GM18517 (cell line): ENCODE data around the gene SPTSSA.
"Not testable (repeated sequence)": the region's sequence is repeated elsewhere in the genome, so short reads cannot be mapped to it uniquely, and the experiment has no call there.

Experiments used
- ATAC-seq: cut with Tn5 transposase; IDR thresholded peaks from one replicate; pipeline ENCODE4 v1.9.1; 2021; ENCODE audit warnings: mild to moderate bottlenecking, moderate library complexity; ENCODE audit not compliant: unreplicated experiment

SPTSSA gene

GRCh38 chr14:34433957-34434356 is 28.1 kb downstream of the SPTSSA start:
- ATAC-seq, result no peak

DNA sequence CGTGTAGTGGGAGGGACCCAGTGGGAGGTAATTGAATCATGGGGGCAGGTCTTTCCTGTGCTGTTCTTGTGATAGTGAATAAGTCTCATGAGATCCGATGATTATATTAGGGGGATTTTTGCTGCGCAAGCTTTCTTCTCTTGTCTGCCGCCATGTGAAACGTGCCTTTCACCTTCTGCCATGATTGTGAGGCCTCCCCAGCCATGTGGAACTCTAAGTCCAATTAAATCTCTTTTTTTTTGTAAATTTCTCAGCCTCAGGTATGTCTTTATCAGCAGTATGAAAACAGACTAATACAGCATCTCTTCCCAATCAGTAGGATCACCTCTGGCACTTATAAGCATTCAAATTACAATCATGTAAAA is 34.0 kb downstream of the SPTSSA start:
- ATAC-seq, result not testable (repeated sequence)

- no peak for ATAC-seq
Measured at GRCh38 chr14:34426313-34427295, 35.4 kb downstream of the SPTSSA start.

DNA sequence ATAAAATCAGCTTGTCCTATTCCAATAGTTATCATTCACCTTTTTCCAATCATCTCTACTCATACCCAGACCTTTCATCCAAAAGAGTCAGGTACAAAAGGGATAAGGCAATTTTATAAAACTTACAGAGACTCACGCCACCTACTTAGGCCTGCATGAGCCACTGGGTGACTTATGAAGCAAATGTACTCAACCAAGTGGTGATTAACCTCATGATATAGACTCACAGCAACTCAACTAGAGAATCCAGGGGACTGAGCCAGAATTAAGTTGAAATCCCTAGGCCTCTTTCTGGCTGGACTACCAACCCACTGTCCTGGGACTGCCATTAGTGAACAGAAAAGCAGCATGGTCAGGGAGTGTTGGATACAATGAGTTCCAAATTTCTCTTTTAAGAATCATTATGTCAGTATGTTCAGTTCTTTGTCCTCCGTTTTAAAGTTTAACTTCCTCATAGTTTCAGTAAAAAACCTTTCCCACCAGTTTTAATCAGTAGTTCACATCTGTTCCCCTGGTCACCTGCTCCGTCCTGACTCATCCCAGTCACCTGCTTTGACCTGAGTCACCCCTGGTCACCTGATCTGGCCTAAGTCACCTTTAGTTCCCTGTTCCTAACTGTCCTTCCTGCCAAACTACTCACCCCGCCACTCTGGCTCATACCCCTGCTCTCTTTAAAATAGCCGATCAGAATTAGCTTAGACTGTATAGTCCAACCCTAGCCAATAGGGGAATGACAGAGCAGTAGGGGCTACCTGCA is 36.8 kb downstream of the SPTSSA start:
- no peak for ATAC-seq

DNA sequence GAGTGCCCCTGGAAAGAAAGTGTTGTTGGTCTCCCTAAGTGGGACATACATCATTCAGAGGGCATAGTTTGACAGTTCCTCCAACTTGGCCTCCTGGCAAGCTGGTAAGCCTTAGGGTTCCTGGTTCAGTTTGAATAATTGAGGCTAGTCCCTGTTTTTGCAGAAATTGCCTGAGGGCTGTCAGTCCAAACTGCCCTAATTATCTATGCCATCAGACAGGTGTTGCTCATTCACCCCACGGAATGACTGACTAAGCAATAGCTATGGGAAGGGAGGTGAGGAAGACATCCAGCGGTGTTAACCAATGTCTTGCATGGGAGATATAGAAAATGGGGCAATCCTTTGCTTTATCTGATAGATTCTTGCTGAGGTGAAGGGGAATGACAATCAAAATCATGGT is 37.6 kb downstream of the SPTSSA start:
- no peak for ATAC-seq

DNA sequence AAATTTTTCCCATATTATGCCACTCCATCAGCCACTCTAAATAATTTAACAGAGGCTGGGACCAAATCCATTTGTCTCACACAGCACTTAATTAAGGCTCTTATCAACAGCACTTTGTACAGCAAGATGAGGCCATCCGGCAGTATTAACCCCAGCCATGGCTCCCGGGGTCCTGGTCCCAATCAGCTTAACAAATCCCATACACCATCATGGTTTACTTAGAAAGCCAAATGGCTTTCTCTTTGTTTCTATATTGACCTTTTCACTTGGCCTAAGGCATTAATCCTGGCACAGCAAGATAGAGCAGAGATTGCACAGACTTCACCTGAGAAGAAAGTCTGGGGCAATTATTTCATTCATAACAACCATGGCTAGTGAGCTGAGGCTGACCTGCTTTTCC is 38.6 kb downstream of the SPTSSA start:
- ATAC-seq, result no peak

GRCh38 chr14:34420547-34421150 is 41.4 kb downstream of the SPTSSA start:
- ATAC-seq, result no peak

GRCh38 chr14:34409721-34410120 is 52.3 kb downstream of the SPTSSA start:
- no peak for ATAC-seq

GRCh38 chr14:34407951-34408350 is 54.1 kb downstream of the SPTSSA start:
- ATAC-seq, result no peak

DNA sequence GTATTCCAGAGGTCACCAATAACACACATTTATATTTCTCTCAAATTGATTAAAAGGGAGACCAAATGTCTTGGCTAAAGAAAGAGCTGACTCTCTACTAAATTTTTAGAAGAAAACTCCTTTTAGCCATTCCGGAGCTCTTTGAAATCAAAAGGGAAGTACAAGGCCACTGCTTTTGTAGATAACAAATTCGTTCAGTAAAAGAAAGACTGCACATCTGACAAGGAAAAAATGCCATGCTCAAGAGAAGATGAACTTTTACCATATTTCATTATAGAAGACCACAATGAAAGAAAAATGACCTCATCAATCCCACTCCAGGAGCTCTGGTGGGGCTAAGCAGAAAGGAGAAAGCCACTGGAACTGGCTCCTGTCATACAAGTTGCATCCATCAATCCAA is 57.6 kb downstream of the SPTSSA start:
- ATAC-seq, result no peak

GRCh38 chr14:34403646-34404045 is 58.4 kb downstream of the SPTSSA start:
- ATAC-seq, result no peak

DNA sequence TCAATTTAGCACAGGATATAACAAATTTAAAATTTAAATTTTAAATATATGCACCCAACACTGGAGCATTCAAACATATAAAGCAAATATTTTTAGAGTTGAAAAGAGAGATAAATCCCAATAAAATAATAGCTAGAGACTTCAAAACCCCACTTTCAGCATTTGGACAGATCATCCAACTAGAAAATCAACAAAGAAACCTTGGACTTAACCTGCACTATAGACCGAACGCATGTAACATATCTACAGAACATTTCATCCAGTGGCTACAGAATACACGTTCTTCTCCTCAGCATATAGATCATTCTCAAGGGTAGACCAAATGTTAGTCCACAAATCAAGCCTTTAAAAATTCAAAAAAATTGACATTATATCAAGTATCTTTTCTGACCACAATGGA is 64.0 kb downstream of the SPTSSA start:
- no peak for ATAC-seq

DNA sequence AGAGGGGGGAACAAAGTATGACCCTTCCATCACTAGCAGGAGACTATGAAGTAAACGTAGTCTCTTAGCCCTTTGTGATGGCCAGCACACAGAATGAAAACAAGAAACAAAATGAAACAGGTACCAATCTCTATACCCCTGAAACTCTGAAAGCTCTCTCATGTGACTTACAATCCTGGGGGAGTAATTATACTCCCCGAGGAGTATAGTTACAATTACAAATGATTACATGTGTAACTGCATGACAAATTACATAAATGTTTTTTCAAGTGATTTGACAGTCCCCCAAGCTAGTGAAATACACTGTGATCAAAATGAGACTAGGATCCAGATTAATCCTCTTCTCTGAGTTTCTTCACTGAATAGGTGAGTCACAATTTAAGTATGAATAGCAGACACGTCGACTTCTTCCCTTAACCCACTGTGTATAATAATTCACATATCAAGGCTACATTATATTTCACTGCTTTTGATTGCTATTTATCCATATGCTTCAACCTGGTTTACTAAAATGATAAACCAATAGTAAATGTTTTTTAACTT is 74.0 kb downstream of the SPTSSA start:
- no peak for ATAC-seq

DNA sequence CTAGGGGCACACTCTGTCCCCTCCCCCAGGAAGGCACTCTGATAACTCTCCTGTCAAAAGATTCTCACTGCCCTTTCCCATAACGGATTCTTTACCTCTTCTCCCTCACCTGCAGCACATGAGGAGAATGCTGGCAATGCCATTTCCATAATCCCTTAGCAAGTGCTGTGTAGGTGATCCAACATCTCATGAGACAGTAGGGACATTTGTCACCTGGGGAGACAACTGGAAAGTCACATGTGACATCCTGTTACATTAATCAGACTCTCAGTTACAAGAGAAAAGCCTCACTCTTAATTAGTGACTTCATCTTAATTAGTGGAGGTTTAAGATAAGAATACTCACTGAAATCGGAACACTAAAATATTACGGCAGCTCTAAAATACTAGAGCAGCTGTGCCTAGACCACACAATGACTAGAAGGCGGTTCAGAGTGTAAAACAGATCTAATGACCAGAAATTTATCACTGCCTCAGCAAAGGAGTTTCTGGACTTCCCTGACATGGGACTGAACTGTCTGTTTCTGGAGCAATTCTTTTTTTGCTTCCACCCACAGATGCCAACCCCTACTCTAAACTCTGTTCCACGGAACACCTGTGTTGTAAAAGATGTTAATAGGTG is 75.1 kb downstream of the SPTSSA start:
- ATAC-seq, result no peak

- ATAC-seq, result not testable (repeated sequence)
Measured at GRCh38 chr14:34385881-34386280, 76.2 kb downstream of the SPTSSA start.

- ATAC-seq, result no peak
Measured at GRCh38 chr14:34383839-34384238, 78.2 kb downstream of the SPTSSA start.
